SK-N-SH (cell line): ENCODE results near the gene UBXN10. TPM values are rescaled to one million over a fixed set of nuclear protein-coding genes. Genes with fewer than 3 reads are reported as not detected.

Source experiments
- CTCF ChIA-PET: fragments of 300-600, 350-600 bp; formaldehyde crosslinking; extraction: SDS; loops from one replicate; lab custom pipeline; 2021; lab: Yijun Ruan, JAX
- POLR2A ChIA-PET: fragments of 350-600 bp; sonication (Branson Sonifier 250); formaldehyde crosslinking; extraction: SDS; loops from one replicate; lab custom pipeline; 2020; ENCODE audit warnings: antibody characterized with exemption, inconsistent platforms; lab: Yijun Ruan, JAX
- DNase-seq: peaks from one replicate; pipeline ENCODE4 v3.0.0; 2012
- H2AFZ ChIP-seq: fragments of 200-600 bp; sonication (generic); 2 replicates; pipeline ENCODE4 v1.8.1; 2016; ENCODE audit warnings: antibody characterized with exemption, mild to moderate bottlenecking, low read depth
- H3F3A ChIP-seq: fragments of 200-600 bp; sonication (generic); replicated peaks from 2 replicates; pipeline ENCODE3; 2016; ENCODE audit warnings: antibody characterized with exemption, mild to moderate bottlenecking; ENCODE audit not compliant: insufficient read depth
- H3K27ac ChIP-seq, 2 experiments: fragments of 200-500 bp in 1 of 2; fragments of 200-600 bp in 1 of 2; sonication (Bioruptor generic) in 1 of 2; sonication (generic), shearing (Covaris generic) in 1 of 2; 2 replicates each; pipeline versions ENCODE4 v1.5.1 to v1.6.1; 2014 to 2016; ENCODE audit warnings: low read depth in 2 of 2, inconsistent platforms in 1 of 2, low read length in 1 of 2, mild to moderate bottlenecking in 1 of 2, mixed read lengths in 1 of 2
- H3K27me3 ChIP-seq: fragments of 200-600 bp; sonication (generic), shearing (Covaris generic); 2 replicates; pipeline ENCODE4 v1.6.1; 2016; ENCODE audit warnings: mixed run types; ENCODE audit not compliant: insufficient read depth
- H3K36me3 ChIP-seq, 2 experiments: fragments of 200-500 bp in 1 of 2; fragments of 200-600 bp in 1 of 2; sonication (Bioruptor generic) in 1 of 2; sonication (generic) in 1 of 2; replicated peaks in 1 of 2; 2 replicates each; pipeline versions ENCODE3 to v1.5.1; 2014 to 2016; ENCODE audit warnings: low read length in 1 of 2, mild to moderate bottlenecking in 1 of 2; ENCODE audit not compliant: insufficient read depth in 2 of 2, control insufficient read depth in 1 of 2
- H3K4me1 ChIP-seq, 2 experiments: fragments of 200-500 bp in 1 of 2; fragments of 200-600 bp in 1 of 2; sonication (Bioruptor generic) in 1 of 2; sonication (generic), shearing (Covaris generic) in 1 of 2; 2 replicates each; pipeline versions ENCODE4 v1.5.1 to v1.6.1; 2014 to 2016; ENCODE audit warnings: low read depth in 1 of 2, low read length in 1 of 2, mixed run types in 1 of 2; ENCODE audit not compliant: insufficient read depth in 2 of 2, control insufficient read depth in 1 of 2
- H3K4me2 ChIP-seq: fragments of 200-600 bp; sonication (generic), shearing (Covaris generic); 2 replicates; pipeline ENCODE4 v1.6.1; 2017; ENCODE audit warnings: mixed run types
- H3K4me3 ChIP-seq, 2 experiments: fragments of 200-500 bp in 1 of 2; fragments of 200-600 bp in 1 of 2; sonication (Bioruptor generic) in 1 of 2; sonication (generic), shearing (Covaris generic) in 1 of 2; 2 replicates each; pipeline versions ENCODE4 v1.5.1 to v1.8.1; 2014 to 2016; ENCODE audit warnings: low read depth in 2 of 2, inconsistent platforms in 1 of 2, low read length in 1 of 2, mild to moderate bottlenecking in 1 of 2, mixed read lengths in 1 of 2, moderate library complexity in 1 of 2
- H3K79me2 ChIP-seq: fragments of 200-600 bp; sonication (generic); 2 replicates; pipeline ENCODE4 v1.8.1; 2017; ENCODE audit warnings: mild to moderate bottlenecking; ENCODE audit not compliant: insufficient read depth
- H3K9ac ChIP-seq: fragments of 200-600 bp; sonication (generic); 2 replicates; pipeline ENCODE4 v1.6.1; 2017; ENCODE audit warnings: mixed run types
- H3K9me2 ChIP-seq: fragments of 200-600 bp; sonication (generic); 2 replicates; pipeline ENCODE4 v1.6.1; 2017; ENCODE audit warnings: mixed run types
- H3K9me3 ChIP-seq: fragments of 200-600 bp; sonication (generic); 2 replicates; pipeline ENCODE4 v1.6.1; 2017; ENCODE audit warnings: mixed run types, mild to moderate bottlenecking, moderate library complexity
- H4K20me1 ChIP-seq: fragments of 200-600 bp; sonication (generic); 2 replicates; pipeline ENCODE4 v1.6.1; 2017; ENCODE audit warnings: mild to moderate bottlenecking, mixed run types; ENCODE audit not compliant: insufficient read depth
- CHD2 ChIP-seq: fragments of 150-350 bp; IDR thresholded peaks from 2 replicates; pipeline ENCODE4 v1.6.1; 2018; ENCODE audit warnings: low read length; ENCODE audit not compliant: partially characterized antibody
- GABPA ChIP-seq: IDR thresholded peaks from 2 replicates; pipeline ENCODE4 v1.4.0; 2012; ENCODE audit warnings: low read depth, mild to moderate bottlenecking
- GATA2 ChIP-seq: sonication (generic); formaldehyde crosslinking; IDR thresholded peaks from 2 replicates; pipeline ENCODE4 v1.5.0; 2020; ENCODE audit warnings: mild to moderate bottlenecking, missing genetic modification reagents
- MXI1 ChIP-seq: IDR thresholded peaks from 2 replicates; pipeline ENCODE4 v1.6.1; 2012; ENCODE audit warnings: mild to moderate bottlenecking, low read depth, low read length, improper control_type of control experiment
- NFIC ChIP-seq: IDR thresholded peaks from 2 replicates; pipeline ENCODE4 v1.4.0; 2012; ENCODE audit warnings: borderline replicate concordance
- NRF1 ChIP-seq: IDR thresholded peaks from 2 replicates; pipeline ENCODE4 v1.6.1; 2012; ENCODE audit warnings: low read depth, mild to moderate bottlenecking, low read length
- POLR2AphosphoS5 ChIP-seq: IDR thresholded peaks from 2 replicates; pipeline ENCODE4 v1.6.1; 2012; ENCODE audit warnings: low read depth, low read length
- RAD21 ChIP-seq: IDR thresholded peaks from 2 replicates; pipeline ENCODE4 v1.6.1; 2012; ENCODE audit warnings: mild to moderate bottlenecking, low read length
- RCOR1 ChIP-seq: fragments of 150-350 bp; IDR thresholded peaks from 2 replicates; pipeline ENCODE4 v1.6.1; 2017; ENCODE audit warnings: antibody characterized with exemption, low read length
- RFX5 ChIP-seq: IDR thresholded peaks from 2 replicates; pipeline ENCODE4 v1.6.1; 2012; ENCODE audit warnings: mild to moderate bottlenecking, improper control_type of control experiment, low read length
- SIN3A ChIP-seq: IDR thresholded peaks from 2 replicates; pipeline ENCODE4 v1.6.1; 2012; ENCODE audit warnings: low read depth, mild to moderate bottlenecking, low read length, moderate library complexity, borderline replicate concordance
- SMC3 ChIP-seq: IDR thresholded peaks from 2 replicates; pipeline ENCODE4 v1.6.1; 2012; ENCODE audit warnings: low read depth, low read length, improper control_type of control experiment
- TEAD4 ChIP-seq: IDR thresholded peaks from 2 replicates; pipeline ENCODE4 v1.4.0; 2012; ENCODE audit warnings: mild to moderate bottlenecking, borderline replicate concordance; ENCODE audit not compliant: insufficient read depth
- YY1 ChIP-seq: IDR thresholded peaks from 2 replicates; pipeline ENCODE4 v1.4.0; 2012; ENCODE audit warnings: low read depth, mild to moderate bottlenecking
- WGBS: methylation state at CpG from one replicate; pipeline ENCODE4 v1.1.6; 2017; ENCODE audit warnings: low lambda C conversion rate; 5-methylcytosine and 5-hydroxymethylcytosine counted together
- polyA plus RNA-seq, 3 experiments: library from polyadenylated mRNA; depleted of rRNA; stranded (reverse); fragments of >200 nt; gene quantifications; 2 replicates each; pipeline ENCODE4 v1.2.3, GENCODE V29; 2012
- TF ChIP-seq, protein P1 (sequence below): IDR thresholded peaks from 2 replicates; pipeline ENCODE4 v1.4.0; 2012; ENCODE audit warnings: low read depth, borderline replicate concordance
- TF ChIP-seq, protein P2 (sequence below): IDR thresholded peaks from 2 replicates; pipeline ENCODE4 v1.6.1; 2012; ENCODE audit warnings: mild to moderate bottlenecking, low read depth, low read length, moderate library complexity
- TF ChIP-seq, protein P3 (sequence below): fragments of 150-350 bp; IDR thresholded peaks from 2 replicates; pipeline ENCODE4 v1.6.1; 2016; ENCODE audit warnings: mild to moderate bottlenecking, low read depth, low read length
- TF ChIP-seq, protein P4 (sequence below): IDR thresholded peaks from 2 replicates; pipeline ENCODE4 v1.4.0; 2012; ENCODE audit warnings: low read depth, borderline replicate concordance
- TF ChIP-seq, protein P5 (sequence below): IDR thresholded peaks from 2 replicates; pipeline ENCODE4; 2012

The UBXN10 gene
- polyA plus RNA-seq, 1 of the 3 experiments (the other 2 are of a cell fraction), result not detected

DNA sequence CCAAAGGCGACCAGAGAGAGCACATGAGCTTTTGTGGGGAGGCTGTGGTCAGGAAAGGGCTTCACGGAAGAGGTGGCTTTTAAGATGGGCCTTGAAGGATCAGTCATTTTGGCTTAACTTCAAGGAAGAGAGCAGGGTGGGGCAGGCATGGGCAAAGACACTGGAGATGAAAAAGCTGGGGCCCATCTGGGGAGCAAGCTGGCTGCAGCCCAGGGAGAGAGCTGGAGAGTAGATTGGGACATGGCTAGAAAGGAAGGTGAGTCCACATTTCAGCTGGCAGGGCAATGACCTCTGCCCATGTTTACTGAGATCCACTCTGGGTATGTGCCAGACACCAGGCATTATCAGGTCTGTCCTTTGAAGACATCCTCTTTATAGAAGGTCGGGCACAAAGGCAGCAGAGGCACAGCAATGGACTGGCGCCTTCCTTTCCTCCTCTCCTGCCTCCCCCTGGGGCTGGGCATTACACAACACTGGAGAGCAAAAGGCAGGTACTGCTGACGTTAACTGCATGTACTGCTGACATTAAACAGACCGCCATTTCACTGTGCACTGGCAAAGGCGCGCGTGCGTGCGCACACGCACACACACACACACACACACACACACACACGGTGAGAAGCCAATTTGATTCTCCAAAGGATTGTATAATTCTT is 2.2 kb upstream of the UBXN10 start:
- Histone ChIP-seq H3K9ac (no peak overlapping the region), H3K4me2 (no peak overlapping the region), H3K27ac (no peak overlapping the region), H3K27me3 (no peaks in the 10 kb centered on the region; the same call in 1 of the 2 replicates), H3K4me1 (peaks cover 0 to 7% of the 10 kb centered on the region in 2 experiments; a peak in 1 of 4 replicates), H4K20me1 (no peaks in the 10 kb centered on the region), H3K79me2 (no peaks in the 10 kb centered on the region), H3K9me2 (no peaks in the 10 kb centered on the region), H3F3A (no peaks in the 10 kb centered on the region), H3K4me3 (no peak overlapping the region), H2AFZ (no peak overlapping the region), H3K36me3 (no peaks in the 10 kb centered on the region), H3K9me3 (no peaks in the 10 kb centered on the region)
- POLR2A ChIA-PET, result no interaction called here
- TF ChIP-seq, protein P1, sequence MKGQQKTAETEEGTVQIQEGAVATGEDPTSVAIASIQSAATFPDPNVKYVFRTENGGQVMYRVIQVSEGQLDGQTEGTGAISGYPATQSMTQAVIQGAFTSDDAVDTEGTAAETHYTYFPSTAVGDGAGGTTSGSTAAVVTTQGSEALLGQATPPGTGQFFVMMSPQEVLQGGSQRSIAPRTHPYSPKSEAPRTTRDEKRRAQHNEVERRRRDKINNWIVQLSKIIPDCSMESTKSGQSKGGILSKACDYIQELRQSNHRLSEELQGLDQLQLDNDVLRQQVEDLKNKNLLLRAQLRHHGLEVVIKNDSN, result no peak
- TF ChIP-seq GATA2 (CRISPR knock-in tag), result no peak
- no peak for TF ChIP-seq RAD21
- TF ChIP-seq RFX5, result no peak
- TF ChIP-seq YY1, result no peak
- TF ChIP-seq, protein P2, sequence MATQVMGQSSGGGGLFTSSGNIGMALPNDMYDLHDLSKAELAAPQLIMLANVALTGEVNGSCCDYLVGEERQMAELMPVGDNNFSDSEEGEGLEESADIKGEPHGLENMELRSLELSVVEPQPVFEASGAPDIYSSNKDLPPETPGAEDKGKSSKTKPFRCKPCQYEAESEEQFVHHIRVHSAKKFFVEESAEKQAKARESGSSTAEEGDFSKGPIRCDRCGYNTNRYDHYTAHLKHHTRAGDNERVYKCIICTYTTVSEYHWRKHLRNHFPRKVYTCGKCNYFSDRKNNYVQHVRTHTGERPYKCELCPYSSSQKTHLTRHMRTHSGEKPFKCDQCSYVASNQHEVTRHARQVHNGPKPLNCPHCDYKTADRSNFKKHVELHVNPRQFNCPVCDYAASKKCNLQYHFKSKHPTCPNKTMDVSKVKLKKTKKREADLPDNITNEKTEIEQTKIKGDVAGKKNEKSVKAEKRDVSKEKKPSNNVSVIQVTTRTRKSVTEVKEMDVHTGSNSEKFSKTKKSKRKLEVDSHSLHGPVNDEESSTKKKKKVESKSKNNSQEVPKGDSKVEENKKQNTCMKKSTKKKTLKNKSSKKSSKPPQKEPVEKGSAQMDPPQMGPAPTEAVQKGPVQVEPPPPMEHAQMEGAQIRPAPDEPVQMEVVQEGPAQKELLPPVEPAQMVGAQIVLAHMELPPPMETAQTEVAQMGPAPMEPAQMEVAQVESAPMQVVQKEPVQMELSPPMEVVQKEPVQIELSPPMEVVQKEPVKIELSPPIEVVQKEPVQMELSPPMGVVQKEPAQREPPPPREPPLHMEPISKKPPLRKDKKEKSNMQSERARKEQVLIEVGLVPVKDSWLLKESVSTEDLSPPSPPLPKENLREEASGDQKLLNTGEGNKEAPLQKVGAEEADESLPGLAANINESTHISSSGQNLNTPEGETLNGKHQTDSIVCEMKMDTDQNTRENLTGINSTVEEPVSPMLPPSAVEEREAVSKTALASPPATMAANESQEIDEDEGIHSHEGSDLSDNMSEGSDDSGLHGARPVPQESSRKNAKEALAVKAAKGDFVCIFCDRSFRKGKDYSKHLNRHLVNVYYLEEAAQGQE, result no peak
- CTCF ChIA-PET, result interaction anchor here (0.8 to 1.6 kb wide), 7 partner anchors 9 to 310 kb away, joined by 3 to 7 read pairs (median 3); no protein-coding TSS in a partner anchor
- 51% methylated on average over 12 of the region's 13 CpGs for WGBS
- peak; percentile 43 for DNase-seq

DNA sequence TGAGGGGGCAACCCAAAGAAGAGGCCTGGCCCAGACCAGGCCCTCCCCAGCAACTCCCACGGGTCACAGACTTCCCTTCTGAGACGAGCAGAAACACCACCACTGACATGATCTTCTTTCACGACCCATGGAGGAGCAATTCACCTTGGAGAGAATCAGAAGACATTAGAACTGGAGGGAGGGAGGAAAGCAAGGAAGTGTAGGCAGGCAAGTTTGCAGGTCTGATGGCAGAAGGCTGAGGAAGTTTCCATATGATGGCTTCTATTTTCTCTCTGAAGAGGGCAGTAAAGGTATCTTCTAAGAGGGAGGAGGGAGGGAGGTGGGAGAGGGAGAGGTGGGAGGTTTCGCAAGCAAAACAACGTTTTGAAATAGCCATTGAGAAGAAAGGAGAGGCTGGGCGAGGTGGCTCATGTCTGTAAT is 1.4 kb upstream of the UBXN10 start:
- DNase-seq, result no peak
- Histone ChIP-seq H3K36me3 (no peaks in the 10 kb centered on the region), H3K27ac (no peak overlapping the region), H3K9me2 (no peaks in the 10 kb centered on the region), H3K79me2 (no peaks in the 10 kb centered on the region), H2AFZ (no peak overlapping the region), H3K9me3 (no peaks in the 10 kb centered on the region), H3K4me2 (no peak overlapping the region), H4K20me1 (no peaks in the 10 kb centered on the region), H3K4me3 (no peak overlapping the region), H3F3A (no peaks in the 10 kb centered on the region), H3K27me3 (no peaks in the 10 kb centered on the region; the same call in 1 of the 2 replicates), H3K4me1 (peaks cover 0 to 7% of the 10 kb centered on the region in 2 experiments; a peak in 1 of 4 replicates), H3K9ac (no peak overlapping the region)
- CTCF ChIA-PET, result interaction anchor here (1.2 to 1.3 kb wide), 2 partner anchors 9 to 309 kb away, joined by 3 to 5 read pairs; no protein-coding TSS in a partner anchor
- POLR2A ChIA-PET, result no interaction called here
- 35% methylated on average over 6 of the region's 6 CpGs for WGBS
- TF ChIP-seq, protein P3, sequence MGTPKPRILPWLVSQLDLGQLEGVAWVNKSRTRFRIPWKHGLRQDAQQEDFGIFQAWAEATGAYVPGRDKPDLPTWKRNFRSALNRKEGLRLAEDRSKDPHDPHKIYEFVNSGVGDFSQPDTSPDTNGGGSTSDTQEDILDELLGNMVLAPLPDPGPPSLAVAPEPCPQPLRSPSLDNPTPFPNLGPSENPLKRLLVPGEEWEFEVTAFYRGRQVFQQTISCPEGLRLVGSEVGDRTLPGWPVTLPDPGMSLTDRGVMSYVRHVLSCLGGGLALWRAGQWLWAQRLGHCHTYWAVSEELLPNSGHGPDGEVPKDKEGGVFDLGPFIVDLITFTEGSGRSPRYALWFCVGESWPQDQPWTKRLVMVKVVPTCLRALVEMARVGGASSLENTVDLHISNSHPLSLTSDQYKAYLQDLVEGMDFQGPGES, result no peak
- TF ChIP-seq NFIC, result no peak
- TF ChIP-seq GATA2 (CRISPR knock-in tag), result no peak
- no peak for TF ChIP-seq GABPA
- no peak for TF ChIP-seq POLR2AphosphoS5
- TF ChIP-seq NRF1, result no peak
- TF ChIP-seq, protein P4, sequence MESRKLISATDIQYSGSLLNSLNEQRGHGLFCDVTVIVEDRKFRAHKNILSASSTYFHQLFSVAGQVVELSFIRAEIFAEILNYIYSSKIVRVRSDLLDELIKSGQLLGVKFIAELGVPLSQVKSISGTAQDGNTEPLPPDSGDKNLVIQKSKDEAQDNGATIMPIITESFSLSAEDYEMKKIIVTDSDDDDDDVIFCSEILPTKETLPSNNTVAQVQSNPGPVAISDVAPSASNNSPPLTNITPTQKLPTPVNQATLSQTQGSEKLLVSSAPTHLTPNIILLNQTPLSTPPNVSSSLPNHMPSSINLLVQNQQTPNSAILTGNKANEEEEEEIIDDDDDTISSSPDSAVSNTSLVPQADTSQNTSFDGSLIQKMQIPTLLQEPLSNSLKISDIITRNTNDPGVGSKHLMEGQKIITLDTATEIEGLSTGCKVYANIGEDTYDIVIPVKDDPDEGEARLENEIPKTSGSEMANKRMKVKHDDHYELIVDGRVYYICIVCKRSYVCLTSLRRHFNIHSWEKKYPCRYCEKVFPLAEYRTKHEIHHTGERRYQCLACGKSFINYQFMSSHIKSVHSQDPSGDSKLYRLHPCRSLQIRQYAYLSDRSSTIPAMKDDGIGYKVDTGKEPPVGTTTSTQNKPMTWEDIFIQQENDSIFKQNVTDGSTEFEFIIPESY, result no peak
- no peak for TF ChIP-seq RCOR1
- no peak for TF ChIP-seq SIN3A
- TF ChIP-seq CHD2, result no peak
- TF ChIP-seq MXI1, result no peak
- no peak for TF ChIP-seq TEAD4
- TF ChIP-seq, protein P5, sequence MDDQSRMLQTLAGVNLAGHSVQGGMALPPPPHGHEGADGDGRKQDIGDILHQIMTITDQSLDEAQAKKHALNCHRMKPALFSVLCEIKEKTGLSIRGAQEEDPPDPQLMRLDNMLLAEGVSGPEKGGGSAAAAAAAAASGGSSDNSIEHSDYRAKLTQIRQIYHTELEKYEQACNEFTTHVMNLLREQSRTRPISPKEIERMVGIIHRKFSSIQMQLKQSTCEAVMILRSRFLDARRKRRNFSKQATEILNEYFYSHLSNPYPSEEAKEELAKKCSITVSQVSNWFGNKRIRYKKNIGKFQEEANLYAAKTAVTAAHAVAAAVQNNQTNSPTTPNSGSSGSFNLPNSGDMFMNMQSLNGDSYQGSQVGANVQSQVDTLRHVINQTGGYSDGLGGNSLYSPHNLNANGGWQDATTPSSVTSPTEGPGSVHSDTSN, result no peak
- no peak for TF ChIP-seq SMC3
- TF ChIP-seq RFX5, result no peak
